GM21619 (cell line): ENCODE results near the gene YIPF3.

ENCODE experiments used
- ATAC-seq: cut with Tn5 transposase; IDR thresholded peaks from one replicate; pipeline ENCODE4 v1.9.1; 2021; ENCODE audit not compliant: unreplicated experiment

Gene YIPF3

GRCh38 chr6:43493833-43494232 is 22.9 kb downstream of the YIPF3 start:
- no peak for ATAC-seq

DNA sequence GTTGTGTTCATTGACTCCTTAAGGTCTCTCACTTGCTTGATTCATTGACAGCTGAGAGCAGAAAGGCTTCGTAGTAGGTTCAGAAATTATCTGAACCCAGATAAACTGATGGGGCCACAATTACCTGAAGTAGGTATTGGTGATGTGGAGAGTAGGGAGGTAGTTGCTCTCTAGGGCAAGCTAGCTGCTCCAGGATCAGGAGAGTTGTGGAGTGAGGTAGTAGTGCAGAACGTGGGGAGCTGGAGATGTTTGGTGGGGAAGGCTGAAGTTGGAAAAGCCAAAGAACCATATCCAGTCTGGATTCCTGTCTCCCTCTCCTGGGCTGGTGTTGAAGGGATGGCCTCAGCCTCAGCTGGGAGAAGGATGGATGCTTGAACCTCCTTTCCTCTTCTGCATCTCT is 23.5 kb downstream of the YIPF3 start:
- ATAC-seq, result no peak

DNA sequence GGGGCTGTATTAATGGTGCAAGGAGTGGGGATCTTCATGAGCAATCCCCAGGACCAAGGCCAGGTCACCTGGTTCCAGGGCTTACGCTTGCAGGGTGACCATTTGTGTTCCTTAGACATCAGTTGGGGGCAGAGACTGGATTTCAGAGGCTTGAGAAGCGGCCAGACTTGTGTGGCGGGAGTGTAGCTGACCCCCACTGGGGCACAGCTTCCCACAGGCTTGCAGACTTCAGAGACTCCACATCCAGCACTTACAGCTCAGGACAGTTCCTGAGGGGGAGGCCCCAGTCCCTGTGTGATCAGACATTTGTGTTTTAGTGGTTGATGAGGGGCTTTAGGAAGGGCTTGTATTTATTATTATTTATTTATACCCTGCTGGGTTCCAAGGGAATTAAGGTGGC is 24.1 kb downstream of the YIPF3 start:
- ATAC-seq, result no peak

DNA sequence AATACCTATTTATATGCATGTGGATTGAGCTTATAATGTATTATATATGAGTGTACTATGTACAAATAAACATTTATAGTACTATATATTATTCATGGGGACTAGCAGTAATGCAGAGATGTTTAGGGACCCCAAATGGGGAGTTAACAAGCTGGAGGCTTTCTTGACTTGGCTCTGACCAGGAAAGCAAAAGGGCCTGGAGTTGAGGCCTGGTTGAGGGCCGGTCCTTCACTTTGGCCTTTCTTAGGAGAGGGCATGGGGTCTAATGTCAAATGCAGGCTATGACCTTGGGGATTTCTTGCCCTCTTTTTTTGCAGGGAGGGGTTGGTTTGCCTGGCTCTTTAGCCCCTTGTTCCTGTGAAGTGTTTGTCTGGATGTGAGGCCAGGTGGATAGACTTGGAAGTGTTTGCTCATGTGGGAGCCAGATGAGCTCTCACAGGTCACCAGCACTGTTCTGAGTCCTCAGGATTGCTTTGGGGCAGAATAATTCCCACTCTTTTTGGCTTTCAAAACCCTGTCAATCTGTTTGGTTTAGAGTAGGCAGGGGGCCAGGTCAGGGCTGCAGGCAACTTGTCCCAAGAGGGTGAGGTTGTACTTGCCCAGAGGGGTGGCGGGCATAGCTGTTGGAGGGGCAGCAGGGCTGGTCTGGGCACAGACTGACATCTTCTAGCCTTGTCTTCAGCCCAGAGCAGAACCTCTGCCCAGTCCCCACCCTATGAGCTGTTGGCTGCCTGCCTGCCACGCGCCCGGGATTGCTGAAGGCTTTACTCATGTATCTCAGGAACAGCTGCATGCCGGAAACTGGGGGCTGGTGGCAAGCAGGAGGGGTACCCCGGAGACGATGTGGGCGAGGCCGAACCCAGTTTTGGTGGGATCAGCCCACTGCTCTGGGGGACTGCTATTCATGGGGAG is 24.7 kb downstream of the YIPF3 start:
- no peak for ATAC-seq

- ATAC-seq, result no peak
These were observed 26.2 kb downstream of the YIPF3 start for GRCh38 chr6:43490523-43490939.

DNA sequence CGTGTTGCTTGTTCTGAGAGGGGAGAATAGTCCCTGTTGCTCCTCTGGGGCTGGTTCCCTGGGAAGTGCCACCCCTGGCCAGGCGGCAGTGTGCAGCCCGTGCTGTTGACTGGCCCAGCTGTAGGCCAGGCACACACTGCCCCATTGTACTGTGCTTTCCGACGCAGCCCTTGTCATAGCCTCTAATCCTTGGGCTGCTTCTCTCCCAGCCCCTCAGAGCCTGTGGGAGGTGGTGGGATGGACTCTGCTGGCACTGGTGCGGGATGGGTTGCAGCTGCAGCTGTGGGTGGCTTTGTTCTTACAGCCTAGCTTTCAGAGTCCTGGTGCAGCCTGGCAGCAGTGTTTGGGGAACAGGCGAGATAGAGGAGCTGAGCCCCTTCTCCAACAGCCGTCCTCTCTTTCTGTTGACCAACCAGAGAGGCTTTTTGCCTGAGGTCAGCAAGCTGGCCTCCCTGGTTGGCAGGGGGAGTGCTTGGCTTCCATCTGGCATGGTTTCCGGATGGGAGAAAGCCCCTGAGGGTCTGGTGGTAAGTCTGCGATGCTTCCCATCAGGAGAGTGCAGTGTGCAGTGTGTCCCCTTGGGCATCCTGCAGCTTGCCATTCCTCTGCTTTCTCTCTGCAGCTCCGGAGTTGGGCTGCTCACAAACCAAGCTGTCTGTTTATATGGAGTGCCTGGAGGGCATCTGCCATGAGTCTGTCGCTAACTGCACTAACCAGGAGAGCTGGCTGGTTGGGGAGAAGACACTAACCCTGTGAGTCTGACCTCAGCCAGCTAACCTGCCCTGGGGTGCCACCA is 27.3 kb downstream of the YIPF3 start:
- ATAC-seq, result no peak

- no peak for ATAC-seq
These were observed 28.0 kb downstream of the YIPF3 start for GRCh38 chr6:43488667-43489276.

DNA sequence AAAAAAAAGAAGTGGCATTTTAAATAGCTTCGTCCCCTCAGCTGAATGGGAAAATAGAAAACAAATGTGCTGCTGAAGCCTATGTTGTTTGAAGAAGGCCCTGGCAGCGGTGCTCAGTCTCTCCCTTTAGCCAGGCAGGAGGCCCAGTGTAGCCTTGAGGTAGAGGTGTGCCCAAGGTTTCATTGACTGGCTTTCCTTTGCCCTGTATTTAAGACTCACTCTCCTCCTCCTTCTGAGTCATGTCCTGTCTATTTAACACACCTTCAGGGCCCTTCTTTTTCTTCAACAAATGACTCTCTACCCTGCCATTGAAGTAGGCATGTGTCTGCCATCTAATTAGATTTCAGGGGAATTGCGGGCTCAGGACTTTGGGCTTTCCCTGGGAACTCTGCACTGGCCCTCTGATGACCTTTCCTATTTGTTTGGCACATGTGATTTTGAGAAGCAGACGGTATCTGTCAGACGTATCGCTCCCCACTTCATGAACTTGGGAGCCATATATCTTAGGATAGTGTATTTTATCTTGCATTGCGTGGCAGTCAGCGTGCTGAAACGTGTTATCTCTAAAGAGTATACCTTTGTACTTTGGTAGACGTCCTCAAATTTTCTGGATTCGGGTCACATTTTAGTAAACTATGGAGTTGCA is 35.0 kb downstream of the YIPF3 start:
- no peak for ATAC-seq

- ATAC-seq, result no peak
These were observed 35.7 kb downstream of the YIPF3 start for GRCh38 chr6:43481075-43481474.

- ATAC-seq, result no peak
These were observed 38.7 kb downstream of the YIPF3 start for GRCh38 chr6:43478008-43478372.

DNA sequence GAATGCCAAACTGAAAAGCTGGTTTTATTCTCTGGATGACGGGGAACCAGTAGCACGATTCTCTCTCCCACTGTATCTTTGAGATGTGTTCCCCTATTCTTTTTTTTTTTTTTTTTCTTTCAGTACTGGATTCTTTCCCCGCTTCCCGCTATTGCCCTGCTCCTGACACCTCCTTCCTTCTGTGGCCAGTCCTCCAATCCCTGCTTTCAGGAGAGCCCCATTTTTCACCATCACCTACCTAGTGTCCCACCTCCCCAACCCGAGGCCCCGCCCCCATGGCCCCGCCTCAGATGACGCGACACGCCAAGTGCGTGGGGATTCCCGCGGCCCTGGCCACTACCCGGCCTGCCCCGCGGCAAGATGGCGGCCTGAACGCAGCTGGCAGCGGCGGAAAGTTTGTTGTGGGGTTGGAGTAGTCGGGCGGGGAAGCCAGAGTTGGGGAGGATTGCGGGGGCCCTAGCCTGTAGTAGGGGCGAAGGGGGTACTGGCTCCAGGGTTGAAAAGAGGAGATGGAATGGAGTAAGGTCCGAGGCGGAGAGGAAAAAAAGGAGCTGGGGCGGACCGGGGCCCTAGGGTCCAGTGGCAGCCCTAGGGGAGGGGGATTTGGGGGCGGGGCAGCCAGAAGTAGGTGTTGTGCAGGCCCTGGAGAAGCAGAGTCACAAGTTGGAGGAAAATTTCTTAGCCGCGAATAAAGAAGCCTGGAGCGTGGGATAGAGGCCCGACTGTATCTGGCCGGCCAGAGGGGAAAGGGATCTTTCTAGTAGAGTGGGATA is 39.3 kb downstream of the YIPF3 start, which contains the start of gene TJAP1:
TJAP1 (plus strand) TSS at position 336 of the 773 bp plus-strand sequence. CDS start 21,432 bp downstream, outside the sequence.
- ATAC-seq, result peak; percentile 98

DNA sequence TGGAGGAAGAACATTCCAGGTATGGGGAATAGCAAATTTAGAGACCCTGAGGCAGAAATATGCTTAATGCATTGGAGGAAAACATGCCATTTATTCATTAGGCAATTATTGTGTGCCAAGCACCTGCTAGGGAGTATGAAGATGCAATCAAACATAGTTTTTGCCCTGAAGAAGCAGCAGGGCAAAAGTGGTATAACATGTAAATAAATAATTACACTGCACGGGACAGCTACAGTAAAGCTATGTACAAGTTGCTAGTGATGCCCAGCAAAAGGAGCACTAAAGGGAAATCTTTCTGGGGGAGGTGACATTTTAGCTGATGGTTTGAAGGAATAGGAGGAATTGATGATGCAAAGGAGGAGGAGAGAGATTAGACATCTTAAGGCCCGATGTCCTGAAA is 40.0 kb downstream of the YIPF3 start:
- no peak for ATAC-seq

DNA sequence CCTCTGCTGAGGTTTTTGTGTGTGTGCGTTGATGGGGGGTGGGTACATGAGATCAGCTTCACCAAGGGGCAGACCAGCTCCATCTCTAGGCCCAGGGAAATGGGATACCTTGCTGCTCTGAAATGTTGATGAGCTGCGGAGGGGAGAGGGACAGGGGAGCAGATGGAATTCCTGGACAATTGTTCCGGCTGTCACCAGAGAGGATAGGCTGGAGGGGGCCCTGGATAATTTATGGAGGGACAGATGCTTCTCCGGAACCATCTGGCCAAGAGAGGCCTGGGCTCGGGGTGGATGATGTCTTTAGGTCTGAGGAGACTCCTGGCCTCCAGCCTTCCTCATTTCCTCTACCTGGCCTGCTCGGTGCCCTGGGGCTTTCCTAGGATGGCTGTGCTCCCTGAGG is 41.2 kb downstream of the YIPF3 start:
- ATAC-seq, result no peak

DNA sequence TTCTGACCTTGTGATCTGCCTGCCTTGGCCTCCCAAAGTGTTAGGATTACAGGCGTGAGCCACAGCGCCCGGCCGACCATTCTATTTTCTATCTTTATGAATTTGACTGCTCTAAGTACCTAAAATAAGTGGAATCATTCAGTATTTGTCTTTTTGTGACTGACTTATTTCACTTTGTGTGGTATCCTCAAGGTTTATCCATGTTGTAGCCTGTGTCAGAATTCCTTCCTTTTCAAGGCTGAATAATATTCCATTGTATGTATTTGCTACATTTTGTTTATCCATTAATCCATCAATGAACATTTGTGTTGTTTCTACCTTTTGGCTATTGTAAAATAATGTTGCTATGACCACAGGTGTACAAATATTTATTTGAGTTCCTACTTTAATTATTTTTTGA is 44.2 kb downstream of the YIPF3 start:
- no peak for ATAC-seq

DNA sequence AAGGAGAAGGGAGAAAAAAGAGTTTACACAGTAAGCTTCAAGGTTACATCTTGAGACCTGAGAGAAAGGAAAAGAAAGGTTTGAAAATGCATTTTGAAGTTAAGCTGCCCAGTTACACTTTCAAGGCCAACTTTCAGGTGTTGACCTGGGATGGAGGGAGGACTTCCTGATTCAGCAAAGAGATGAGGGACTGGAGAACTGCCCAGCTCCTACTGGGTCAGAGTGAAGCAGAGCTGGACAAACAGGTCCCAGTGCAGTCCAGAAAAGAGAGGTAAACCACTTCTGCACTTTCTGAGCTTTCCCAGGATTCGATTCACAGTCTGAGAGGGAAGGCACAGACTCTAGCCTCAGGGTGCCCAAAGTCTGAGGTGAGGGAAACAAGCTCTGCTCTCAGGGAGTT is 45.3 kb downstream of the YIPF3 start:
- no peak for ATAC-seq

GRCh38 chr6:43469947-43470346 is 46.8 kb downstream of the YIPF3 start:
- ATAC-seq, result no peak

DNA sequence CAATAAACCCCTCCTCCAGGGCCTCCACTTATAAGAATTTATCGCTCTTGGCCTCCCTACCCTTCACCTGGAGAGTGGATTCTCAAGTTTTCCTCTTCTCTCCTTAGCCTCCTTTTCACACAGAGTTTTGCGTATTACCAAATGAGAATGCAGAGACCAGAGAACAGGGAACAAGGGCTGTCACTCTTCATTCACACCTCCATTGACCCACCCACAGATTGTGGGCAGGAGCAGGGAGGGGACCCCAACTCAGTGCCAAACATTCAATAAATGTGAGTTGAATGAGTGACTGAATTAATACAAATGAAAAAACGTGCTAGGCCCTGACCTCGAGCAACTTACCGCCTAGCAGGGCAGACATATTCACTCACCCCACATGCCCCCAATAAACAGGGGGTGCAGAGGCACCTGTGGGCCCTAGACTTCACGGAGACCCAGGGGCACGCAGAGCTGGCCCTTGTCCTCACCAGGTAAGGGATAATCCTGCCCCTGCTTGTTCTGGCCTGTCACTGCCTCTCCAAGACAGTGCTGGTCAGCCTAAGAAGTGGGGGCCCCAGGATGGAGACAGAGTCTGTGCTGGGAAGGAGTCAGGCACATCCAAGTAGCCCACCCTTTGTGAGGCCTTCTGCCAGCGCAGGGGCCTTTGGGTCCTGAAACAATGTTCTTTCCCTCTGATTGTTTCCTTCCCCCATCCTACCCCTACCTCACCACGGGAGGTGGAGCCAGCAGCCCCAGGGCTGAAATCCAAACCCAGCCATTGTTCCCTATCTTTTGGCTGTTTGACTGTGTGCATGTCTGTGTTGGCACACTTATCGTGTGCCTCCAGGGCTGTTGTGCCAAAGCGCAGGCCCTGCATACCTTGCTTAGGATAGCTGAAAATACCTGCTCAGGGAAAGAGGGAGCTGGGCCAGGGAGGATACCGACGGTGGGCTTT is 47.7 kb downstream of the YIPF3 start:
- ATAC-seq, result no peak

DNA sequence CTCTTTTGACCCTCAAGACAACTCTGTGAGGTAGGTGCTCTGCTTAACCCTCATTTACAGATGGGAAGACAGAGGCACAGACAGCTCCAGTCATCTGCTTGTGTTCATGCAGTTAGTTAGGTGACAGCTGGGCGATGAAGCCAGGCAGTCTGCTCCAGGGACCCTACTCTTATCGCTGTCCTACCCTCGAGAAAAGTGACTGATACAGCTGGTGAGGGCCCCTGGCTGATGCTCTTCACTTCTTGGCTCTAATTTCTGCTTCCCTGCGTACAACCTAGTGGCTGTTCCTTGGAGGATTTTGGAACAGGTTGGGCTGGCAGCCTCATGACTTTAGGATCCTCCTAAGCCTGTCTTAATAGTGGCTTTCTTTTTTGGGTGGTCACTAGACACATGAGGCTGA is 48.5 kb downstream of the YIPF3 start:
- ATAC-seq, result no peak

GRCh38 chr6:43467752-43468151 is 49.0 kb downstream of the YIPF3 start:
- no peak for ATAC-seq
